COLO829 (cell line): ENCODE measurements around the gene RPL36AL.
"Not testable (repeated sequence)": the region's sequence is repeated elsewhere in the genome, so short reads cannot be mapped to it uniquely, and the experiment has no call there.

ENCODE experiments used
- DNase-seq: peaks from one replicate; pipeline ENCODE4 v3.0.0; 2012; ENCODE audit warnings: low spot score

RPL36AL gene

DNA sequence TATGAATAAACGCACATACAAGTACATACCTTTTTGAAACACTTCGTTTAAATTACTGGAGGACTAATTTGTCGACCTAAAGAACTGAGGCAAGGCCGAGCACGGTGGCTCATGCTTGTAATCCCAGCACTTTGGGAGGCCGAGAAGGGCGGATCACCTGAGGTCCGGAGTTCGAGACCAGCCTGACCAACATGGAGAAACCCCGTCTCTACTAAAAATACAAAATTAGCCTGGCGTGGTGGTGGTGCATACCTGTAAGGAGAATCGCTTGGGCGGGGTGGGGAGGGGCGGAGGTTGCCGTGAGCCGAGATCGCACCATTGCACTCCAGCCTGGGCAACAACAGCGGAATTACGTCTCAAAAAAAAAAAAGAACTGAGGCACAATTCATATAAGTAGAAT is 1.2 kb downstream of the RPL36AL start:
- DNase-seq: not testable (repeated sequence)

DNA sequence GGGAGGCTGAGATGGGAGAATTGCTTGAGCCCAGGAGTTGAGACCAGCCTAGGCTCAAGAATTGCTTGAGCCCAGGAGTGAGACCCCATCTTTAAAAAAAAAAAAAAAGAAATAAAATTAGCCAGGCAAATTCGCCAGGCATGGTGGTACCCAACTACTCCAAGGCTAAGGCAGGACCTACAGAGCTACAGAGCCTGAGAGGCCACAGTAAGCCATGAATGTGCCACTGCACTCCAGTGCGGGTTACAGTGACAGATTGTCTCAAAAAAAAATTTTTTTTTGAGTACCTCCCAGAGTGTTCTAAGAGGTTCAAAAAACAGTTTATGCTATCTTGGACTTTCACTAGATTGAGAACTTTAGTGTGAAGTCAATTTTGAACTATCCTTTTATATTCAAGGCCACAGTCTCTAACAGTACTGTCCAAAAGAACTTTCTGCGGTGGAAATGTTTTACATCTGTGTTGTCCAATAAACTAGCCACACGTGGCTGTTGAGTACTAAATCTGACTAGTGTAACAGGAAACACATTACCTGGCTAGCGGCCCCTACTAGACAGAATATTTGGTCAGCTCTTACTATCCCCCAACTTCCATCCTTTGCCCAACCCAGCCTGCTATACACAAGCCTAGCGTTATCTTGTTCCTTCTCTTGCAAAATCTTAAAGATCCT is 2.4 kb downstream of the RPL36AL start:
- DNase-seq: no peak

DNA sequence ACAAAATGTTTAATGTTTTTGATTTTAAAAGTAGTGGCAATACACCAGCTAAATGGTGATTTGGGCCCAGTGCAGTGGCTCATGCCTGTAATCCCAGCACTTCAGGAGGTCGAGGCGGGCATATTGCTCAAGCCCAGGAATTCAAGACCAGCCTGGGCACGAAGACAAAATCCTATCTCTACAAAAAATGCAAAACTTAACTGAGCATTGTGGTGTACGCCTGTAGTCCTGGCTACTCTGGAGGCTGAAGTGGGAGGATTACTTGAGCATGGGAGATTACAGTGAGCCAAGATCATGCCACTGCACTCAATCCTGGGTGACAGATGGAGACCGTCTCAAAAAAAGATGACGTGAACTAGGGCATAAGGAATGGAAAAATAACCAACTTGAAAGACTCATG is 4.7 kb downstream of the RPL36AL start:
- DNase-seq: no peak

DNA sequence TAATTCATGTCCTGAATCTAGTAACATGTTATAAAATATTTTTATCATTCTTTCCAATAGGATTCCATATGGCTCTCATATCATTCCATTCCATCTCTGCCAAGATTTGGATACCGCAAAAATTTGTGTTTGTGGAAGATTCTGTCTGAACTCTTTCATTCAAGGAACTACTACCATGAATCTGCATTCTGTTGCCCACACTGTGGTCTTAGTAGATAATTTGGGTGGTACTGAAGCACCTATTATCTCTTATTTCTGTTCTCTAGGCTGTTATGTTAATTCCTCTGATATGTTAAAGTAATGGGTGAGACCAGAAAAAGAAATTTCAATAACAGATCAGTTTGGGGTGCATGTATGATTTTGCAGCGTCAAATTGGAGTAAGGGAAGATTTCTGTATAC is 6.2 kb downstream of the RPL36AL start:
- DNase-seq: no peak

DNA sequence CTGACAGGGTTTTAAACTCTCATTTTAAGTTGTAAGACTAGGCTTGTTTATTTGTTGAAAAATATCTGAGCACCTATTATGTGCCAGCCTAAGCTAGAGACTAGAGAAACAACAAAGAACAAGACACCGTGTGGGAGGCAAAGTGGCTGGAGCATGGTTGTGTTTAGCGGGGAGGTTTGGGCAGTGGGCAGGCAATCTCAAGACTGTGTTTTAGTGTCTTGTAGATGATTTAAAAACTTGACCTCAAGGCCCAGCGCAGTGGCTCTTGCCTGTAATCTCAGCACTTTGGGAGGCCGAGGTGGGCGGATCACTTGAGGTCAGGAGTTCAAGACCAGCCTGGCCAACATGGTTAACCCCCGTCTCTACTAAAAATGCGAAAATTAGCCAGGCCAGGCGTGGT is 7.8 kb downstream of the RPL36AL start:
- no peak for DNase-seq

DNA sequence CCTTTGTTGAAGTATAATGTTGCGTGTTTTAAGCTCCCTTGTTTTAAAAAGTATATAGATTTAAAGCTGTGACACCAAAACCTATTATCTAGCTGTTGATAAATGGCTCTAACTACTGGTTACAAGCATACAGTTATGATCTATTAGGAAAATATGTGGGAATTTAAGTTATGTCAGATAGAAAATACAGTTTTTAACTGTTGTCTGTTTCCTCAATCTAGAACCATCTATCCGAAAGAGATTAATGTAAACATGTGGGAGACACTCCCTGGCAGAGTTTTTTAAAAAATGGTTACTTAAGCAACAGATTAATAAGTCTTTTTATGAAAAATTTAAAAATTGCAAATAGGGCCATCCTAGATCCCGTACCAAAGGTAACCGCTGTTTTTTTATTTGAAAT is 8.2 kb downstream of the RPL36AL start:
- DNase-seq: no peak

DNA sequence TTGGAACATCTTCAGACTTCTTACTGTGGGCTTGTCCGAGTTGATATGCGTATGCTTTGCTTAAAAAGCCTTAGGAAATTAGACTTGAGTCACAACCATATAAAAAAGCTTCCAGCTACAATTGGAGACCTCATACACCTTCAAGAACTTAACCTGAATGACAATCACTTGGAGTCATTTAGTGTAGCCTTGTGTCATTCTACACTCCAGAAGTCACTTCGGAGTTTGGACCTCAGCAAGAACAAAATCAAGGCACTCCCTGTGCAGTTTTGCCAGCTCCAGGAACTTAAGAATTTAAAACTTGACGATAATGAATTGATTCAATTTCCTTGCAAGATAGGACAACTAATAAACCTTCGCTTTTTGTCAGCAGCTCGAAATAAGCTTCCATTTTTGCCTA is 12.8 kb downstream of the RPL36AL start:
- no peak for DNase-seq

DNA sequence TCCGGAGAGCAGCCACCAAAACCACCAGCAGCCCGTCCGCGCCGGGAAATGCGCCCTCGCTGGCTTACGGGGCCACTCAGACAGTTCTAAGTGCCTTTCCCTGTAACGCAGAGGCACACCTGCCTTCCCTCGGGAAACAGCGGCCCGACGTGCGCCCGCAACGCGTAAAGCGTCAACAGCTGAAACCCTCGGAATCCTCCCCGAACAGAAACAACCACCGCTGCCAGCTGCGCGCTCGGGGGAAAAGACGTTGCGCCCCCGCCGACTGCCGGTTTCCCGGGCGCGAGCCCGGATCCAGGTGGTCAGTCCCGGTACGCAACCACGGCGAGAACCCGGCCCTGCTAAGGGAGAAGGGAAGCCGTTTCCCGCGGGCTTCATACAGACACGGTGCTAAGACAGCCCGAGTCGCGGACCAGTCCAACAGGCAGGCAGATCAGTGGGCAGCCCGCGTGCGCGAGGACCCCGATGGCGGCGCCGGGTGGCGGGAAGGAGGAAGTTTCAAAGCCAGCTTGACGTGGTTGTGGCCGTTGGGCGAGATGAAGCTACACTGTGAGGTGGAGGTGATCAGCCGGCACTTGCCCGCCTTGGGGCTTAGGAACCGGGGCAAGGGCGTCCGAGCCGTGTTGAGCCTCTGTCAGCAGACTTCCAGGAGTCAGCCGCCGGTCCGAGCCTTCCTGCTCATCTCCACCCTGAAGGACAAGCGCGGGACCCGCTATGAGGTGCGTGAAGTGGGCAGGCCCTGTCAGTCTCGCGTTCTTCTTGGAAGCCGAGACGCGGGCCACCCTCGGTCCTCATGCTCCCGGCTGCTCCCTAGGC is 21.7 kb downstream of the RPL36AL start, which contains the start of gene LRR1:
Gene LRR1 (plus strand): TSS at position 456 of the 816 bp plus-strand sequence. CDS start 81 bp downstream, at position 537.
- DNase-seq: no peak

DNA sequence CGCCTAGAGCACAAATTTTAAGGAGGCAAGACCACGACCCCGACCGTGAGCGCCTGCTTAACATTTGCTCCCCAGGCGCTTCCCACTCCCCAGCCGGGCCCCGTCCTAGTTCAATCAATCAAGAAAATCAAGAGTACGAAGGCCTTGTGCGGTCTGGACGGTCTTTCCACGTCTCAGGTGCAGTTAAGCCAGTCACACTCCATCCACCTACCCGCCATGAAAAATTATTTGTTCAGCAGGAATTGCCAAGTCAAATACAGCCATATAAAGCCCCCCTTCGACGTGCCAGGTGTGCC is 22.3 kb downstream of the RPL36AL start:
- no peak for DNase-seq

DNA sequence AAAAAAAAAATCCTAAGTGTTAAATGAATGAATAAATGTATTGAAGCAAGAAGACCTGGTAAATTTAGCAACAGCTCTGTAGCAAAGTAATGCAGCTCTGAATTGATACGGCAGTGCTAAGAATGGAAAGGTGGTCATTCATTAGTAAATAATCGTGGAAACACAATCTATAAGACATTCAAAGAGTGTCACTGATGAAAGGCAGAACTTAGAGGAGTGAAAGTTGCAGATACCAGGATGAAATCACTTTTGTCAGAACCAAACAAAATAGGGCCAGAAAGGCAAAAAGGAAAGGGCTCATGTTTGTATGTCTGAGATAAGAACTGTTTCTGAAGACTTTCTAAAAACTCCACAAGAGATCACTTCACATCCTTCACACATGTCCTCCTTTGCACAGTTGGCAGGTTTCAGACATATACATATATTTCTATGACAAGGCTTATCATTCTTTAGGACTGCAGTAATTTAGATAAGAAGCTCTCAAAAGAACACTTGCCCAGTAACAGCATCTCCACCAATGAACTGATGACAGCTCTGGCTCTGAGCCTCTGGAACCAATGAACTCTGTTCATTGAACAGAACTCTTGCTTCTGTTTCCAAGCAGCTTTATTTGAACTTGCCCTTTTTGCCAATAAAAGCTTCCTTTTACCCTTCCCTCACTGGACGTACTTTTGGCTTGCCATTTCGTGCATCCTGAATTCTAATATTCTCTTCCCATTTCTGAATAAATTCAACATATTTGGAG is 25.9 kb downstream of the RPL36AL start:
- DNase-seq: no peak

DNA sequence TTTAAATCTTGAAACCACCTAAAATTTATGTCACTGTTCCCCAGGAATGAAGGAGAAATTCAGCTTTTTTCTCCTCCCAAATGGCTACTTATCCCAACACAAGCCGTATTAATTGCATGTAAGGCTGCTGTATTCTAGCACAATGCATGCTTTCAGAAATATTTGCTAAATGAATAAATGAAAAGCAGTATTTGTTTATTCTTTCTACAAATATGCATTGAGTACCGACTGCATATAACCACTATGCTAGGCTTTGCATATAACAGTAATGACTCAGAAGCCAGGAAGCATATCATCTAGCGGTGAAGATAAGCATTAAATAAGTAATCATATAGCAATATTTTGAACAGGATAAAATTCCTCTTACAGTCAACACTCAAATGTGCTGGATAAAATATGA is 27.4 kb downstream of the RPL36AL start:
- peak; percentile 85 for DNase-seq

DNA sequence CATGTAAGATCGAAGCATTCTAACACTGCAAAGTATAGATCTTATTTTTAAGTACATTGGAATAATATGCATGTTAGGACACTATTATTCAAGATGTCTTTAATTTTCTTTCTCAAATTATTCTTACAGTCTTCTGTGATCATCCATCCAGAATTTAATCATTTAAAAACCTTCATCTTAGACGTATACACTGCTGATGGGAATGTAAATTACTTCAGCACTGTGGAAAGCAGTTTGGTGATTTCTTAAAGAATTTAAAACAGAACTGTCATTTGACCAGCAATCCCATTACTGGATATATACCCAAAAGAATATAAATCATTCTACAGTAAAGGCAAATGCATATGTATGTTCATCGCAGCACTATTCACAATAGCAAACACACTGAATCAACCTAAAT is 31.0 kb downstream of the RPL36AL start:
- DNase-seq: no peak

DNA sequence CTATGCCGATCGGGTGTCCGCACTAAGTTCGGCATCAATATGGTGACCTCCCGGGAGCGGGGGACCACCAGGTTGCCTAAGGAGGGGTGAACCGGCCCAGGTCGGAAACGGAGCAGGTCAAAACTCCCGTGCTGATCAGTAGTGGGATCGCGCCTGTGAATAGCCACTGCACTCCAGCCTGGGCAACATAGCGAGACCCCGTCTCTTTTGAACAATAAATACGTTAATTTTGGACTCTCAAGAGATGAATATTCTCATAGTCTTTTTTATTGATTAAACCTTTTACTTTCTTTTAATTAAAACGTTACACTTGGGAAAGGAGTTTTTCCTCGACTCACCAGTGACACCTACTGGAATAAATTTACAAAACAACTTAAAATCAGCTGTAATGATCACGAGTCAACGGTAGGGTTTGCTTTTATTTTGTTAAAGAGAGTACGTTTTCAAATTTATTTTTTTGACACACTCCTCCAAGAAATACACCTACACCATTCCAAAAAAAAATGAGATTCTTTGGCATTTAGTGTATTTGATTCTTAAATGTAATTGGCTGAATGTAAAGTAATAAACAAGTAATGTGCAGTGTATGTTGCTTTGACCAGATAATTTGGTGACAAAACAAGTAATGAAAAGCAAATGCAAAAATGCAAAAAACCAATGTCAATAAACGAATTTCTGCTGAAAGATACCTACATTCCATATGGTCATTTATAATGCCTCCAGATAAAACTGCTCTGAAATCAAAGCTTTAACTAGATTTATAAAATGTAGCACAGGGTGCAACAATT is 33.6 kb downstream of the RPL36AL start:
- DNase-seq: peak; percentile 62

DNA sequence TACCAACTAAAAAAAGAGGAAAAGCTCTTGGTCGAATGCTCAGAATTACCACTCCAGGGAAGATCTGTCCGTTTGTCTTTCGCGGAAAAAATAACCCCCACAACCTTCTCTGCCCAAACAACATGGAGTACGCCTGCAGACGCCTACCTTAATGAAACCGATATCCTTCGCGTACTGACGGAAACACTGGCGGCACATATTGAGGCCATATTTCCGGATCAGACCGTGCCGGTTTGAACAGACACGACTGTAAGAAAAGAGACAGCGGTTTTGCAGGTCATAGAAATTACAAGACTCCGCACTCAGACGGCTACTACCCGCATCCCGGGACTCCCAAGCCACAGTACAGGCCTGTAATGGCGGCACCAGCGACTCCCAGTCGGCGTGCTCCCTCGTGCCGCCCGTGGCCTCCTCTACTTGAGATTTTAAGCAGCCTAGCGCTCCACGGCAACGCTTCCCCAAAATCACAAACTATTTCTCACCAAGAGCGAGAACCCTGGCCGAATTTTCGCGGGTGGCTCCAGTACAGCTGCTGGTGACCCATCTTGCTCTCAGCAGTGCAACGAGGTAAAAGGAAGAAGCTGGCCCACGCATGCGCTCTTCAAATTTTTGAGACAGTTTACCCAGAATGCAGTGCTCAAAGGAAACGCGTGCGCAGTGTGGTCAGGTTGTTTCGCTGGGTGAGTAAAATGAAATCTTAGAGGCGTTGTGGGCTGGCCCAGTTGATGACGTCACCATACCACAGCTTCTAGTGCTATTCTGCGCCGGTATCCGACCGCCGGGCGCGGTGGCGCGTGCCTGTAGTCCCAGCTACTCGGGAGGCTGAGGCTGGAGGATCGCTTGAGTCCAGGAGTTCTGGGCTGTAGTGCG is 34.4 kb downstream of the RPL36AL start, which contains the start of gene RPS29:
Gene RPS29 (minus strand): TSS at position 578 of the 870 bp plus-strand sequence. CDS start 34 bp downstream, at position 544.
- DNase-seq: peak; percentile 99

DNA sequence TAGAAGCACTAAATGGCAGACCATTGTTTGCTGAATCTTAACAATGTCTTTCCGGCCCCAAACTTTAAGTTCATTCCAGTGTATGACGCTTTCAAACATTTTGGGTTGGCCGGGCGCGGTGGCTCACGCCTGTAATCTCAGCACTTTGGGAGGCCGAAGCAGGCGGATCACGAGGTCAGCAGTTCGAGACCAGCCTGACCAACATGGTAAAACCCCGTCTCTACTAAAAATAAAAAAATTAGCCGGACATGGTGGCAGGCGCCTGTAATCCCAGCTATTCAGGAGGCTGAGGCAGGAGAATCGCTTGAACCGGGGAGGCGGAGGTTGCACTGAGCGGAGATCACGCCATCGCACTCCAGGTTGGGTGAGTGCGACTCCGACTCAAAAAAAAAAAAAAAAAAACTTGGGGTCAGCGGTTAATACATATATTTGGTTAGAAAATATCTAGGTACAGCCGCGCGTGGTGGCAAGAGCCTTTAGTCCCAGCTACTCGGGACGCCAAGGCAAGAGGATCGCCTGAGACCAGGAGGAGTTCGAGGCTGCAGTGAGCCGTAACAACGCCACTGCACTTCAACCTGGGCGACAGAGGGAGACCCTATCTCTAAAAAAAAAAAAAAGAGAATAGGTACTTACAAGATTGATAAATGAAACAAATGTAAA is 35.3 kb downstream of the RPL36AL start:
- not testable (repeated sequence) for DNase-seq

DNA sequence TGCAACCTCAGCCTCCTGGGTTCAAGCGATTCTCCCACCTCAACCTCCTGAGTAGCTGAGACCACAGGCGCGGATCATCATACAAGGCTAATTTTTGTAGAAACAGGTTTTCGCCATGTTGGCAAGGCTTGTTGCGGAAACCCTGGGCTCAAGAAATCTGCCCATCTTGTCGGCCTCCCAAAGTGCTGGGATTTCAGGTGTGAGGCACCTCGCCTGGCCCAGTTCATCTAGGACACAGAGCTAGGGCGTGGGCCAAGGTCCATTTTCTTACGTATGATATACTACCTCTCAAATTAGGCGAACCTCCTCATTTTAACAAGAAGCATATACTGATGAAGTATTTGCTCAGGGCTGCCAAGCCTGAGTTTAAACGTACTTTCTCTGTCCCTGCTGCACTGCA is 36.4 kb downstream of the RPL36AL start:
- DNase-seq: no peak

DNA sequence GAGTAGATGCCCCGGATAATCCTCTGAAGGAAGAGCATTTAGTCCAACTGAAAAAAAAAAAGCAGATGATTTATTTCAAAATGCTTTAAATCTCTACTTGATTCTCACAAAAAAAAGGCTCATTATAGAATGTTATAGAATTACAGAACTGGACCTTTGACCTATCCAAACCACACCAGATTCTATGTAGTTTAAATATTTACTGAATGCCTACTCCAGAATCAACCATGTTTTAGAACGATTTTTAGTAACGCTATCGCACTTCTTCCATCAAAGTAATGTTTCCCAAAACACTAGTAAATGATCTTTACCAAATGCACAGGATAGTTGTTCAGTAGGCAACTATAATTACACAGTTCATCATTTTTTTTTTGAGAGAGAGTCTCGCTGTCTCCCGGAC is 36.8 kb downstream of the RPL36AL start:
- DNase-seq: no peak

DNA sequence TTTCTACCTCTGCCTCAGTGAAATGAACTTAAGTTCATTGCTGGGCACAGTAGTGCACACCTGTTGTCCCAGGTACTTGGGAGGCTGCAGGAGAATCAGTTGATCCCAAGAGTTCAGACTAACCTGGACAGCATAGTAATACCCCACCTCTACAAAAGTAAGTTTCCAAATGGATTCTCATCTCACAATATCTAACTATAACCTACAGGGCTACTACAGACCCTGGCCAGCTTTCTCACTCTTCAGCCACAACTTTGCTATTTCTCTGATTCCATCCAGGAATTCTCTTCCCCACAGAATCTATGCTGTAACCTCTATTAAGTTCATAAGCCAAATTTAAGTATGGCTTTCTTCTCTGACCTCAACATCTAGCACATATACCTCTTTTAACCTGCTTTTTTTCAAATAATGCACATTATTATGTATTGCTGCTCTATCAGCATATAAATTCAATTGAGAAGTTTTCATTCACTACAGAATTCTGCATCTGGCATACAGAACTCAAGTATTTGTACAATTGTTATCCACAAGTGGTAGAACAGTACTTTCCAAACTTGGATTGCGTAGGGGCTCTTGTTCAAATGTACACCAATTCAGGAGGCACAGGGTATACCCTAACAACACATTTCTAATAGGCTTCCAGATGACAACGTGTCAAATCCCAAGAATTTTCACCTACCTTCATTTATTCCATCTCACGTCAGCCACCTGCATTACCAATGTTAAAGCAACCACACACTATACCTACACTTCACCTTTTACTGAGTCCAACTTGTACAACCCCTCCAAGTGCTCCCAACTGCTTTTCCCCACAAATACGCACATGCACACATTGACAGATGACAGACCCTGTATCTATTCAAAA is 38.1 kb downstream of the RPL36AL start:
- DNase-seq: no peak
